Measurements from ENCODE around the gene BAG5. TPM values are rescaled to one million over a fixed set of nuclear protein-coding genes. Genes with fewer than 3 reads are reported as not detected.

BAG5 gene
- total RNA-seq, 1 experiment from 2014 or later: 76.5 TPM

- peak overlapping the region; percentile 78 for H3K4me2 ChIP-seq
- H3K4me1 ChIP-seq (replicated peaks; ENCODE audit: insufficient read depth): peaks cover 58% of the 10 kb centered on the region
- no peaks in the 10 kb centered on the region for H3K79me2 ChIP-seq (ENCODE audit: low read depth)
- peak overlapping the region; percentile 96 for H3K27ac ChIP-seq
- no peak overlapping the region for H2AFZ ChIP-seq
- no peaks in the 10 kb centered on the region for H3K9me2 ChIP-seq (ENCODE audit: insufficient read depth)
- no peak for DNase-seq
- H4K20me1 ChIP-seq (ENCODE audit: insufficient read depth): peaks cover 31% of the 10 kb centered on the region; the same call in 1 of the 2 replicates
- POLR2A ChIA-PET (ENCODE audit: unreplicated experiment): interaction anchor here (0.6 to 1.1 kb wide), 7 partner anchors 13 to 848 kb away, joined by 3 to 14 read pairs (median 4); partner anchors contain the start of genes BAG5 and COA8
- intact Hi-C loops (cut with micrococcal nuclease; ENCODE audit: unreplicated experiment): loop anchor here (1.0 to 10.0 kb wide), 7 partner anchors 12 to 1016 kb away; partner anchors contain the start of gene TRMT61A
- CTCF ChIA-PET: interaction anchor here (0.6 to 2.2 kb wide), 8 partner anchors 17 to 508 kb away, joined by 3 to 15 read pairs (median 7); no protein-coding TSS in a partner anchor
- H3K4me3 ChIP-seq: no peak overlapping the region; the same call in 1 of the 2 replicates
- TF ChIP-seq CTCF (conservative IDR thresholded peaks at IDR 0.05): no peak; the same call in 1 of the 2 replicates
- TF ChIP-seq EZH2 (IDR thresholded peaks at IDR 0.05; ENCODE audit: low read depth): no peak
- peaks cover 58% of the 10 kb centered on the region for H3F3A ChIP-seq (ENCODE audit: insufficient read depth, low read depth)
- H3K9me3 ChIP-seq (ENCODE audit: insufficient read depth, low read depth): no peaks in the 10 kb centered on the region
- no TSS peak for BruUV-seq (replicated peaks)
- H3K27me3 ChIP-seq (ENCODE audit: insufficient read depth, low read depth): no peaks in the 10 kb centered on the region
- H3K36me3 ChIP-seq (ENCODE audit: low read depth): no peaks in the 10 kb centered on the region
Observed at GRCh38 chr14:103540821-103541708, 21.4 kb downstream of the BAG5 start.

GRCh38 chr14:103539056-103539825, 23.2 kb downstream of the BAG5 start:
- H3K27ac ChIP-seq: peak overlapping the region; percentile 96
- POLR2A ChIA-PET (ENCODE audit: unreplicated experiment): no interaction called here
- BruUV-seq (replicated peaks): TSS peak; percentile 54

More at GRCh38 chr14:103539056-103539825, 23.2 kb downstream of the BAG5 start:
- Histone ChIP-seq H3K4me1 (replicated peaks; ENCODE audit: insufficient read depth) (peaks cover 58% of the 10 kb centered on the region), H3K27me3 (ENCODE audit: insufficient read depth, low read depth) (no peaks in the 10 kb centered on the region), H3K9me3 (ENCODE audit: insufficient read depth, low read depth) (no peaks in the 10 kb centered on the region), H2AFZ (no peak overlapping the region), H3K79me2 (ENCODE audit: low read depth) (no peaks in the 10 kb centered on the region), H3K36me3 (ENCODE audit: low read depth) (no peaks in the 10 kb centered on the region), H3K4me3 (no peak overlapping the region), H3K9me2 (ENCODE audit: insufficient read depth) (no peaks in the 10 kb centered on the region), H4K20me1 (ENCODE audit: insufficient read depth) (peaks cover 41% of the 10 kb centered on the region), H3K4me2 (peak overlapping the region; percentile 78), H3F3A (ENCODE audit: insufficient read depth, low read depth) (peaks cover 58% of the 10 kb centered on the region)
- TF ChIP-seq CTCF (conservative IDR thresholded peaks at IDR 0.05) (no peak), EZH2 (IDR thresholded peaks at IDR 0.05; ENCODE audit: low read depth) (no peak)
- CTCF ChIA-PET: interaction anchor here (0.6 to 1.6 kb wide), 5 partner anchors 8 to 1016 kb away, joined by 3 to 8 read pairs (median 4); no protein-coding TSS in a partner anchor
- no peak for DNase-seq
- intact Hi-C loops (cut with micrococcal nuclease; ENCODE audit: unreplicated experiment): no loop called here
